Colonic mucosa (tissue), 4 donors: ENCODE measurements around the gene PDZK1IP1. TPM values are rescaled to one million over a fixed set of nuclear protein-coding genes. Genes with fewer than 3 reads are reported as not detected.
A peak's percentile ranks its signal among the peaks of the same experiment; 100 is the strongest.

ENCODE experiments used
- DNase-seq: peaks from one replicate; pipeline ENCODE4 v3.0.0-alpha.2; 2020
- H3K27ac ChIP-seq: fragments of 200-600 bp; one replicate; pipeline ENCODE4 v1.8.0; 2021
- H3K27me3 ChIP-seq: fragments of 200-600 bp; one replicate; pipeline ENCODE4 v1.8.0; 2021
- H3K36me3 ChIP-seq: fragments of 200-600 bp; one replicate; pipeline ENCODE4 v1.8.0; 2021
- H3K4me1 ChIP-seq: fragments of 200-600 bp; one replicate; pipeline ENCODE4 v1.8.0; 2021; ENCODE audit warnings: mild to moderate bottlenecking
- H3K4me3 ChIP-seq: fragments of 200-600 bp; one replicate; pipeline ENCODE4 v1.8.0; 2021
- H3K9ac ChIP-seq, 2 donors: one replicate each; pipeline ENCODE4 v1.7.0; 2013; ENCODE audit warnings: control low read depth in 2 of 2, low read depth in 2 of 2, low read length in 2 of 2
- H3K9me3 ChIP-seq: fragments of 200-600 bp; one replicate; pipeline ENCODE4 v1.8.0; 2021
- CTCF ChIP-seq: fragments of 200-600 bp; IDR thresholded peaks from one replicate; pipeline ENCODE4 v1.8.0; 2022; ENCODE audit warnings: antibody characterized with exemption, mild to moderate bottlenecking
- intact Hi-C: fragments of 100-400 bp; cut with DNase I; formaldehyde crosslinking; loops from one replicate; pipeline ENCODE4 v1.14.1; 2022
- total RNA-seq, 2 donors: library from RNA; stranded (reverse); fragmentation: NEBNext Ultra II Directional in 1 of 2; extraction: Animal tissue kit (Norgen Biotek cat#: 25700) in 1 of 2; gene quantifications; one replicate each; pipeline ENCODE4 v1.2.1, GENCODE V29; 2021
- donor health status: healthy.
- donor health status: DM: no; HTN: no; CAD: no.
- donor health status: DM: no; HTN: no; CAD: no.

PDZK1IP1 gene
- total RNA-seq, 2 donors from 2014 or later, result 40.6 to 85.2 TPM

DNA sequence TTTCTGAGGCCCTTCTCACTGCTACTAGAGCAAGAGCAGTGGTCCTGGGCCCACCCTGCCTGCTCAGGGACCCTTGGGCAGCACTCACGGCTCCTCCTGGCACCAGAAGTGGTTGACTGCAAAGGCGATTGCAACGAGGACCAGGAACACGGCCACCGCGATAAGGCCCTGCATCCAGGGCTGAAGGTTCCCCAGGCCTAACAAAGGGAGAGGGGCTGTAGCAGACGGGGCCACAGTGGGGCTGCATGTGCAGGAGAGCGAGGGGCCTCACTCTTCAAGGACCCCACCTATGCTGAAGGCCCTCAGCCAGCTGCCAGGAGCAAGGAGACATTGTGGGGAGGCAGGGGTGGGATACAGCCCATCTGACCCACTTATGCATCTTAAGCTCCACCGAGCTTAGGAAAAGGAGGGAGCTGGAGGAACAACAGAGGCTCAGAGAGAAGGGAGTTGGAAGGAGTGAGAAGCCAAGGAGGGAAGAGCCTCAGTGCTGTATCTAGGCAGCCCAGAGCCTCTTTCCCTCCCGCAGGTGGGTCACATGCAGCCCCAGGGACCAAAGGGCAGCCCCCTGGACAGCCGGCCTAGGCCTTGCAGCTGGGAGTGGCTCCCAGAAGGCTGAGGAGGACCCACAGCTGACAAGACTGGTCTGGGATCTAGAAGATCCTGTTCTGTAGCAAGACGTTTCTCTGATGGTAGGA is 2.5 kb downstream of the PDZK1IP1 start:
- H3K36me3 ChIP-seq, result no peaks in the 10 kb centered on the region
- peaks cover 17% of the 10 kb centered on the region for H3K4me1 ChIP-seq
- peak overlapping the region in 1 of 2 donors; percentile 47 for H3K9ac ChIP-seq
- H3K9me3 ChIP-seq, result no peaks in the 10 kb centered on the region
- DNase-seq, result no peak
- no peaks in the 10 kb centered on the region for H3K27me3 ChIP-seq
- H3K4me3 ChIP-seq, result no peak overlapping the region
- intact Hi-C loops, result loop anchor here (10.0 kb wide), 1 partner anchor 237 kb away; no protein-coding TSS in a partner anchor
- TF ChIP-seq CTCF, result no peak
- no peak overlapping the region for H3K27ac ChIP-seq

DNA sequence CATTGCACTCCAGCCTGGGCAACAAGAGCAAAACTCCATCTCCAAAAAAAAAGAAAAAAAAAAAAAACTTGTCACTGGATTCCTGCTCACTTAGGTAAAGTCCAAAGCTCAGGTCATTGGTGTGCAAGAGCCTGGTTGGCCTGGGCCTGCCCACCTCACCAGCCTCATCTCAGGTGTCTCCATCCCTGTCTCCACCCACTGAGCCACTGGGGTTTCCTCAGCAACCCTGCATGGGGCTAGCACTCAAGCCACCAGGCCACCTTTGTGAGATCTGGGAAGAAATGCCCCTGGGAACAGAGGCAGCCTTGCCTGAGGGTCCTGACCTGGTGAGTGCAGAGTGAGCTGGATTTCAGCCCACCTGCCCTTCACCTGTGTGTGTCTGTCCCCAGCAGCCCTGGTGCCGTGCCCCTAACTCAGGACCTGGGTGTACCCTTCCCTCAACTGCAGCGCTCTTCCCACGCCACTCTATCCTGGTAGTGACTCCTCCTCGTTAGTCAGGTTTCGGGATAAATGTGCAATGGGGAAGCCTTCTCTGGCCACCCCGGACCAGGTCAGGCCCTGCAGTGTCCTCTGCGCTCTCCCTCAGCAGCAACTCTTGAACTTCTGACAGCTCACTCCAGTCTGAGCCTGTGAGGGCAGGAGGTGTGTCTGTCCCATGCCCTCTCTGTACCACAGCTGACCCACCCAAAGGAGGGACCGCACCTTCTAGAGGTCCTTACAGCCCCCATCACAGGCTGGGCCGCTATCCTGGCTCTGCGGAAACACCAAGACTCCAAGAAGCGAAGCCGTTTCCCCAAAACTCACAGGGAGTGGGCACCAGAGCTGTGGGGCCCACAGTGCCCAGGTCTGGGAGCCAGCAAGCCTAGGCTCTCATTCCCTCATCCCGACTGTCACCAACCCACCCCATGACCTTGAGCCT is 3.3 kb downstream of the PDZK1IP1 start:
- Histone ChIP-seq H3K9ac (no peak overlapping the region), H3K4me3 (no peak overlapping the region), H3K4me1 (peaks cover 9% of the 10 kb centered on the region), H3K27ac (no peak overlapping the region), H3K9me3 (no peaks in the 10 kb centered on the region), H3K36me3 (no peaks in the 10 kb centered on the region), H3K27me3 (no peaks in the 10 kb centered on the region)
- TF ChIP-seq CTCF, result no peak
- DNase-seq, result no peak
- intact Hi-C loops, result loop anchor here (10.0 kb wide), 1 partner anchor 238 kb away; no protein-coding TSS in a partner anchor

DNA sequence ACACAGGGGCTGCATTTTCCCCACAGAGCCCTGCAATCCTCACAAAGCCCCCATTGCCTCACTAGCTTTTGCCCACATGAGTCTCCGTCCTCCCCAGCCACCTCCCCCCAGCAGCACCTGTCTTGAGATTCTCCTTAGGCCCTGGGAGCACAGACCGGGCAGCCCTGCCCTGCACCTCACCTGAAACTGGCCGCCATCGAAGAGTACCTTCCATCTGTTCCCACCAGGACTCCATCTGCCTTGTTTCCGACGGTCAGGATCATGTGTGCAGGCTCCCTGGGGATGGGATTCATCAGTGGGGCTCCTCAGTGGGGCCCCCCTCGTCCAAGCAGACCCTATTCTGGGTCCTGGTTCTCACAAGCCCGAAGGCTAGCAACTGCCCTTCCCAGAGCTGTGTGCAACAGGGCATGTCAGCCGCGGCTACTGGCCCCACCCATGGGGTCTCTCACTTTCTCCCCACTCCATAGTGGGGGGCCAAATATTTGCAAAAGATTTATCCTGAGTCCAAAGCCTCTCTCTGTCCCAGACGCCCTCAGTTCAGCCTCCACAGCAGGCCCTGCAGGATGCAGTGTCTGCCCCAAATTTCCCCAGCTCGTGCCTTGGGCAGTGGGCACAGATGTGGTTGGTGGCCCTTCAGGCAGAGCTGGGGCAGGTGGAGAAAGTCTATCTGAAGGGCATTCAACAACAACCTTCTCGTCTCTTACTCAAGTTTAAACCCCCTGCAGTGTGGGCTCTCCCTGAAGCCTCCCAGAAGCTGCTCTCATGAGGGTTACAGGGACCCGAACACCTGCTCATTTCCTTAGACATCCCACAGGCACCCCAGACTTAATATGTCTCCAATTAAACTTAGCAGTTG is 4.8 kb downstream of the PDZK1IP1 start:
- Histone ChIP-seq H3K9ac (no peak overlapping the region), H3K27me3 (no peaks in the 10 kb centered on the region), H3K4me1 (peaks cover 4% of the 10 kb centered on the region), H3K27ac (no peak overlapping the region), H3K36me3 (no peaks in the 10 kb centered on the region), H3K4me3 (no peak overlapping the region), H3K9me3 (no peaks in the 10 kb centered on the region)
- DNase-seq, result no peak
- TF ChIP-seq CTCF, result no peak
- intact Hi-C loops, result loop anchor here (10.0 kb wide), 1 partner anchor 240 kb away; no protein-coding TSS in a partner anchor

- Histone ChIP-seq H3K27ac (no peak overlapping the region), H3K4me1 (peaks cover 4% of the 10 kb centered on the region), H3K36me3 (no peaks in the 10 kb centered on the region), H3K27me3 (no peaks in the 10 kb centered on the region), H3K9ac (no peak overlapping the region), H3K9me3 (no peaks in the 10 kb centered on the region), H3K4me3 (no peak overlapping the region)
- no peak for TF ChIP-seq CTCF
- intact Hi-C loops, result loop anchor here (10.0 kb wide), 1 partner anchor 241 kb away; no protein-coding TSS in a partner anchor
- no peak for DNase-seq
Measured at GRCh38 chr1:47184090-47184821, 5.6 kb downstream of the PDZK1IP1 start.
